ENCODE measurements around the gene CCNG2. TPM values are rescaled to one million over a fixed set of nuclear protein-coding genes. Genes with fewer than 3 reads are reported as not detected.

The CCNG2 gene
- total RNA-seq, 1 experiment from 2014 or later: 34.1 TPM

- Histone ChIP-seq H3K9me2 (ENCODE audit: insufficient read depth) (no peaks in the 10 kb centered on the region), H3K27ac (ENCODE audit: low read depth, low read length) (no peak overlapping the region)
- BruUV-seq (replicated peaks): no TSS peak
These were observed 19.6 kb downstream of the CCNG2 start for GRCh38 chr4:77176640-77177039.

More at GRCh38 chr4:77176640-77177039, 19.6 kb downstream of the CCNG2 start:
- no peak overlapping the region for H2AFZ ChIP-seq (ENCODE audit: low read depth, low read length, poor library complexity, severe bottlenecking)
- CTCF ChIA-PET: no interaction called here
- H3K79me2 ChIP-seq (ENCODE audit: insufficient read depth, low read length): no peaks in the 10 kb centered on the region
- DNase-seq (ENCODE audit: low read depth, low spot score) (no peak), ATAC-seq (no peak)
- intact Hi-C loops (cut with micrococcal nuclease): no loop called here
- H3K36me3 ChIP-seq (ENCODE audit: control insufficient read depth in 1 of 2, insufficient read depth in 2 of 2, low read length in 2 of 2): no peaks in the 10 kb centered on the region
- no peak overlapping the region for H3K4me2 ChIP-seq (ENCODE audit: low read length)
- RAD21 ChIA-PET (ENCODE audit: low non-redundant PET in 1 of 2, low total read pairs in 2 of 2, uncharacterized antibody in 2 of 2, unreplicated experiment in 2 of 2): no interaction called here
- H3K27me3 ChIP-seq (ENCODE audit: insufficient read depth, low read length): peaks cover 9% of the 10 kb centered on the region; the same call in 1 of the 2 replicates
- POLR2A ChIA-PET: no interaction called here
- TF ChIP-seq RAD21 (IDR thresholded peaks at IDR 0.05; ENCODE audit: low read depth) (no peak), YY1 (IDR thresholded peaks at IDR 0.05; ENCODE audit: extremely low read depth, insufficient replicate concordance, low read depth, low read length) (no peak), POLR2AphosphoS5 (IDR thresholded peaks at IDR 0.05; ENCODE audit: low read depth, low read length) (no peak), EZH2 (IDR thresholded peaks at IDR 0.05) (no peak), CBX3 (IDR thresholded peaks at IDR 0.05; ENCODE audit: low read depth) (no peak), SIN3A (IDR thresholded peaks at IDR 0.05; ENCODE audit: low read depth) (no peak), POLR2A (IDR thresholded peaks at IDR 0.05; ENCODE audit: borderline replicate concordance, extremely low read depth, insufficient read depth, insufficient read length) (no peak), SP1 (IDR thresholded peaks at IDR 0.05; ENCODE audit: low read depth) (no peak)
- TF ChIP-seq, protein P1, sequence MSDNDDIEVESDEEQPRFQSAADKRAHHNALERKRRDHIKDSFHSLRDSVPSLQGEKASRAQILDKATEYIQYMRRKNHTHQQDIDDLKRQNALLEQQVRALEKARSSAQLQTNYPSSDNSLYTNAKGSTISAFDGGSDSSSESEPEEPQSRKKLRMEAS (IDR thresholded peaks at IDR 0.05): no peak
- TF ChIP-seq, protein P2, sequence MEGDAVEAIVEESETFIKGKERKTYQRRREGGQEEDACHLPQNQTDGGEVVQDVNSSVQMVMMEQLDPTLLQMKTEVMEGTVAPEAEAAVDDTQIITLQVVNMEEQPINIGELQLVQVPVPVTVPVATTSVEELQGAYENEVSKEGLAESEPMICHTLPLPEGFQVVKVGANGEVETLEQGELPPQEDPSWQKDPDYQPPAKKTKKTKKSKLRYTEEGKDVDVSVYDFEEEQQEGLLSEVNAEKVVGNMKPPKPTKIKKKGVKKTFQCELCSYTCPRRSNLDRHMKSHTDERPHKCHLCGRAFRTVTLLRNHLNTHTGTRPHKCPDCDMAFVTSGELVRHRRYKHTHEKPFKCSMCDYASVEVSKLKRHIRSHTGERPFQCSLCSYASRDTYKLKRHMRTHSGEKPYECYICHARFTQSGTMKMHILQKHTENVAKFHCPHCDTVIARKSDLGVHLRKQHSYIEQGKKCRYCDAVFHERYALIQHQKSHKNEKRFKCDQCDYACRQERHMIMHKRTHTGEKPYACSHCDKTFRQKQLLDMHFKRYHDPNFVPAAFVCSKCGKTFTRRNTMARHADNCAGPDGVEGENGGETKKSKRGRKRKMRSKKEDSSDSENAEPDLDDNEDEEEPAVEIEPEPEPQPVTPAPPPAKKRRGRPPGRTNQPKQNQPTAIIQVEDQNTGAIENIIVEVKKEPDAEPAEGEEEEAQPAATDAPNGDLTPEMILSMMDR (IDR thresholded peaks at IDR 0.05 in 2 of 3, conservative IDR thresholded peaks at IDR 0.05 in 1 of 3; ENCODE audit: borderline replicate concordance in 1 of 3, insufficient read depth in 1 of 3, low read depth in 2 of 3, low read length in 2 of 3): no peak
- no peak overlapping the region for H3K9ac ChIP-seq (ENCODE audit: low read length)
- no peak overlapping the region for H3K4me3 ChIP-seq (replicated peaks in 1 of 2; ENCODE audit: low read depth in 1 of 2, low read length in 2 of 2)
- H3K9me3 ChIP-seq (ENCODE audit: control insufficient read depth in 1 of 2, insufficient read depth in 1 of 2, low read depth in 1 of 2, low read length in 2 of 2): no peaks in the 10 kb centered on the region
- H3K4me1 ChIP-seq (ENCODE audit: control insufficient read depth in 1 of 2, insufficient read depth in 2 of 2, low read length in 2 of 2): peaks cover 0 to 10% of the 10 kb centered on the region in 2 experiments; a peak in 2 of 4 replicates
- no peaks in the 10 kb centered on the region for H4K20me1 ChIP-seq (ENCODE audit: insufficient read depth)
